DOHH2 (cell line): ENCODE data around the gene RNLS.

Experiments used
- EZH2phosphoT487 ChIP-seq: fragments of 200-600 bp; sonication (generic); IDR thresholded peaks from 2 replicates; pipeline ENCODE4 v1.6.1; 2017; ENCODE audit warnings: borderline replicate concordance, mild to moderate bottlenecking, antibody characterized with exemption, low read length, moderate library complexity, mixed read lengths
- TF ChIP-seq, protein P1 (sequence below): fragments of 200-600 bp; sonication (generic); IDR thresholded peaks from one replicate; pipeline ENCODE4 v1.5.1; 2014; ENCODE audit warnings: antibody characterized with exemption, mild to moderate bottlenecking, low read depth, low read length; ENCODE audit not compliant: poor library complexity, severe bottlenecking

DNA sequence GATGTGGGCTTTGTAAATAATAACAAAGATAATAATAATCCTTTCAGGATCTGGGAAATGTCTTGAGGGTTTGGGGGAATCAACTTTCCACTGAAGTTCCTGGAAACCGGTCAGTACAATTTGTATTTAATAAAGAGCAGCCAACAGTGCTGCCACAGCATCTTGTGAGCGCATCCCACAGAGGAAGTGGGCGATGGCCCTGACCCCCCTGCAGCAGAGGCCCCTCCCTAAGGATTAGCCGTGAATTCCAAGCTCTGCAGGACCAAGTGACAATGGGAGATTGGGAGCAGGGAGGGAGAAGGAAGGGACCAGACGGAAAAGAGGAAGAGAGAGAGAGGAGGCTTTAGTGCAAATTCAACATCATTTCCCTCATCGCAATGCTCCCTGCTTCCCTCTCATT is 349.2 kb downstream of the RNLS start:
- TF ChIP-seq, protein P1, sequence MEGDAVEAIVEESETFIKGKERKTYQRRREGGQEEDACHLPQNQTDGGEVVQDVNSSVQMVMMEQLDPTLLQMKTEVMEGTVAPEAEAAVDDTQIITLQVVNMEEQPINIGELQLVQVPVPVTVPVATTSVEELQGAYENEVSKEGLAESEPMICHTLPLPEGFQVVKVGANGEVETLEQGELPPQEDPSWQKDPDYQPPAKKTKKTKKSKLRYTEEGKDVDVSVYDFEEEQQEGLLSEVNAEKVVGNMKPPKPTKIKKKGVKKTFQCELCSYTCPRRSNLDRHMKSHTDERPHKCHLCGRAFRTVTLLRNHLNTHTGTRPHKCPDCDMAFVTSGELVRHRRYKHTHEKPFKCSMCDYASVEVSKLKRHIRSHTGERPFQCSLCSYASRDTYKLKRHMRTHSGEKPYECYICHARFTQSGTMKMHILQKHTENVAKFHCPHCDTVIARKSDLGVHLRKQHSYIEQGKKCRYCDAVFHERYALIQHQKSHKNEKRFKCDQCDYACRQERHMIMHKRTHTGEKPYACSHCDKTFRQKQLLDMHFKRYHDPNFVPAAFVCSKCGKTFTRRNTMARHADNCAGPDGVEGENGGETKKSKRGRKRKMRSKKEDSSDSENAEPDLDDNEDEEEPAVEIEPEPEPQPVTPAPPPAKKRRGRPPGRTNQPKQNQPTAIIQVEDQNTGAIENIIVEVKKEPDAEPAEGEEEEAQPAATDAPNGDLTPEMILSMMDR, result no peak
- no peak for TF ChIP-seq EZH2phosphoT487
